ENCODE data around the gene BLNK. TPM values are rescaled to one million over a fixed set of nuclear protein-coding genes. Genes with fewer than 3 reads are reported as not detected.

Gene BLNK
- total and polyA plus RNA-seq, 4 donors: 4.1 to 18.7 (median 6.4) TPM

DNA sequence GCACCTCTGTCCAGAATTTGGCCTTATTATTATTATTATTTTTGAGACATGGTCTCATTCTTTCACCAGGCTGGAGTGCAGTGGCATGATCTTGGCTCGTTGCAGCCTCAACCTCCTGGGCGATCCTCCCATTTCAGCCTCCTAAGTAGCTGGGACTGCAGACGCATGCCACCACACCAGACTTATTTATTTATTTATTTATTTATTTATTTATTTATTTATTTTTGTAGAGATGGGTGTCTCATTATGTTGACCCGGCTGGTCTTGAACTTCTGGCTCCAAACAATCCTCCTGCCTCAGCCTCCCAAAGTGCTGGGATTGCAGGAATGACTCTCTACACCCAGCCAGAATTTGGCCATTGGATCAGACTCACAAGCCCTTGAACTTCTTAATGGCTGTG is 6.4 kb downstream of the BLNK start:
- no peaks in the 10 kb centered on the region for H3K36me3 ChIP-seq (ENCODE audit: control insufficient read depth in 4 of 4, insufficient read depth in 4 of 4, low read length in 4 of 4)
- H3K27ac ChIP-seq (ENCODE audit: low read depth in 1 of 2, low read length in 1 of 2): no peak overlapping the region
- TF ChIP-seq, protein P1, sequence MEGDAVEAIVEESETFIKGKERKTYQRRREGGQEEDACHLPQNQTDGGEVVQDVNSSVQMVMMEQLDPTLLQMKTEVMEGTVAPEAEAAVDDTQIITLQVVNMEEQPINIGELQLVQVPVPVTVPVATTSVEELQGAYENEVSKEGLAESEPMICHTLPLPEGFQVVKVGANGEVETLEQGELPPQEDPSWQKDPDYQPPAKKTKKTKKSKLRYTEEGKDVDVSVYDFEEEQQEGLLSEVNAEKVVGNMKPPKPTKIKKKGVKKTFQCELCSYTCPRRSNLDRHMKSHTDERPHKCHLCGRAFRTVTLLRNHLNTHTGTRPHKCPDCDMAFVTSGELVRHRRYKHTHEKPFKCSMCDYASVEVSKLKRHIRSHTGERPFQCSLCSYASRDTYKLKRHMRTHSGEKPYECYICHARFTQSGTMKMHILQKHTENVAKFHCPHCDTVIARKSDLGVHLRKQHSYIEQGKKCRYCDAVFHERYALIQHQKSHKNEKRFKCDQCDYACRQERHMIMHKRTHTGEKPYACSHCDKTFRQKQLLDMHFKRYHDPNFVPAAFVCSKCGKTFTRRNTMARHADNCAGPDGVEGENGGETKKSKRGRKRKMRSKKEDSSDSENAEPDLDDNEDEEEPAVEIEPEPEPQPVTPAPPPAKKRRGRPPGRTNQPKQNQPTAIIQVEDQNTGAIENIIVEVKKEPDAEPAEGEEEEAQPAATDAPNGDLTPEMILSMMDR (IDR thresholded peaks at IDR 0.05; ENCODE audit: control extremely low read depth, extremely low read depth): no peak
- peaks cover 0 to 3% (median 0%) of the 10 kb centered on the region in 4 donors for H3K9me3 ChIP-seq (ENCODE audit: control insufficient read depth in 4 of 4, insufficient read depth in 3 of 4, low read length in 3 of 4)
- 83 to 97% methylated on average over 4 of the region's 4 CpGs for WGBS, 2 donors
- peaks cover 0 to 7% (median 4%) of the 10 kb centered on the region in 5 donors for H3K4me1 ChIP-seq (ENCODE audit: control insufficient read depth in 5 of 5, insufficient read depth in 5 of 5, low read length in 5 of 5)
- DNase-seq (no peak), ATAC-seq (ENCODE audit: insufficient read depth, low FRiP score) (no peak)
- no peaks in the 10 kb centered on the region for H3K27me3 ChIP-seq (ENCODE audit: control insufficient read depth in 3 of 3, insufficient read depth in 3 of 3, low read length in 2 of 3)
- H3K9ac ChIP-seq (ENCODE audit: insufficient read depth in 1 of 2, low read length in 2 of 2): no peak overlapping the region
- no peak overlapping the region for H3K4me3 ChIP-seq

DNA sequence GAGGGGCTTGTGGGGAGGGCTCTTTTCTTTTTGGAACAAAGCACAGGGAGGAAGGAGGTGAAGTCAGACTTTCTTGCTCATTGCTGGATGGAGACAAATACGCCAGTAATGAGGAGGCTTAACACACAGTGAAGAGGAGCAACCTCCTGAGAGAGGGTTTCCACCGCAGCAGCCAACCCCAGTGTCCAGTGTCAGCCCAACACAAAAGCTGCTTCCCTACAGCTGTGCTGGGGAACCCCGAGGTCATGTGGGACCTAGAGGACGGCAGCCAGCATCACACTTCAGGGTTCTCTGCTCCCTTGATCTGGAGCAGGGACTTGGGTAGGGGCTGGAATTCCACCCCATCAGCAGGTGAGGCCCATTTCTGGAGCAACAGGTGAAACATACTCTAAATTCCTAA is 7.7 kb downstream of the BLNK start:
- Histone ChIP-seq H3K9me3 (ENCODE audit: control insufficient read depth in 4 of 4, insufficient read depth in 3 of 4, low read length in 3 of 4) (peaks cover 0 to 3% (median 0%) of the 10 kb centered on the region in 4 donors), H3K4me1 (ENCODE audit: control insufficient read depth in 5 of 5, insufficient read depth in 5 of 5, low read length in 5 of 5) (peaks cover 0 to 6% (median 6%) of the 10 kb centered on the region in 5 donors), H3K9ac (ENCODE audit: insufficient read depth in 1 of 2, low read length in 2 of 2) (no peak overlapping the region), H3K27ac (ENCODE audit: low read depth in 1 of 2, low read length in 1 of 2) (no peak overlapping the region), H3K4me3 (no peak overlapping the region), H3K27me3 (ENCODE audit: control insufficient read depth in 3 of 3, insufficient read depth in 3 of 3, low read length in 2 of 3) (no peaks in the 10 kb centered on the region), H3K36me3 (ENCODE audit: control insufficient read depth in 4 of 4, insufficient read depth in 4 of 4, low read length in 4 of 4) (no peaks in the 10 kb centered on the region)
- ATAC-seq (ENCODE audit: insufficient read depth, low FRiP score) (no peak), DNase-seq (no peak)
- TF ChIP-seq, protein P1 (IDR thresholded peaks at IDR 0.05; ENCODE audit: control extremely low read depth, extremely low read depth): no peak
- WGBS, 2 donors: 82 to 87% methylated on average over 4 of the region's 4 CpGs

DNA sequence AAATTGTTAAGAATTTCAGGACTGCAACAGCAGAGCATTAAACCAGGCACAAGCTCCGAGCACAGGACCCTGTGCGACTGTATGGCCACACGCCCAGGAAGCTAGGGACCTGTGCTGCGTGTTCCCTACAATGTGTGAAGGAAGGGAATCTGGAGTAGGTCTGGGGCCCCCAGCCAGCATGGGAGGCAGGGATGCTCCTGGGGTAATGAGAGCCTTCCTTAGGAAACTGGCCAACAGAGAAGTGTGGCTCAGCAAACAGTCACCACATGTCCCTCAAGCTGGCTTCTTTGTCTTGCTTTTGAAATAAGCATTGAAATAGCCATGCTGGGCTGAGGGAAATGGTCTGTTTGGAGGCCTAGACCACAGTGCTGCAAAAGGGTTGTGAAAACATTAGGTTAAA is 8.2 kb downstream of the BLNK start:
- ATAC-seq (ENCODE audit: insufficient read depth, low FRiP score): no peak
- DNase-seq: no peak
- H3K4me1 ChIP-seq (ENCODE audit: control insufficient read depth in 5 of 5, insufficient read depth in 5 of 5, low read length in 5 of 5): peaks cover 0 to 6% (median 6%) of the 10 kb centered on the region in 5 donors
- peaks cover 0 to 3% (median 0%) of the 10 kb centered on the region in 4 donors for H3K9me3 ChIP-seq (ENCODE audit: control insufficient read depth in 4 of 4, insufficient read depth in 3 of 4, low read length in 3 of 4)
- no peak overlapping the region for H3K27ac ChIP-seq (ENCODE audit: low read depth in 1 of 2, low read length in 1 of 2)
- H3K36me3 ChIP-seq (ENCODE audit: control insufficient read depth in 4 of 4, insufficient read depth in 4 of 4, low read length in 4 of 4): no peaks in the 10 kb centered on the region
- H3K27me3 ChIP-seq (ENCODE audit: control insufficient read depth in 3 of 3, insufficient read depth in 3 of 3, low read length in 2 of 3): no peaks in the 10 kb centered on the region
- WGBS, 2 donors: 89 to 92% methylated on average over 4 of the region's 4 CpGs
- H3K9ac ChIP-seq (ENCODE audit: insufficient read depth in 1 of 2, low read length in 2 of 2): no peak overlapping the region
- no peak overlapping the region for H3K4me3 ChIP-seq
- TF ChIP-seq, protein P1 (IDR thresholded peaks at IDR 0.05; ENCODE audit: control extremely low read depth, extremely low read depth): no peak

DNA sequence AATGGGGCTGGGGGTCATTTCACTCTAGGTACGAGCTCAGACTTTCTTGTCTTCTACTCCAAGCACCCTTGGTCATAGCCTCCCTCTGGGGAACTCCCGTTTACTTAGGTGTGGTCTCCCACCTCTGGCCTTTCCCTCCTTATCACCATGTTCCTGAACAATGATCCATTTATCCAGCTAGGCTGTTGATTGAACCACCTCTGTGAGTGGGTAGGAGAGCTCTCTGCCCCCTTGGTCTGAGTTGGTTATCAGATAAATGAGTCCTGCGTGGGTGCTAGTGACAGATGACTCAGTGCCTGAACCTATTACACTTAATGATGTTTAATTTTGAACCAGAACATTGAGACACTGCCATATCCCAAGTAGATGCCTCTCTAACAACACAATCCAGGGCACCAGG is 9.4 kb downstream of the BLNK start:
- H3K27ac ChIP-seq (ENCODE audit: low read depth in 1 of 2, low read length in 1 of 2): no peak overlapping the region
- no peak for DNase-seq
- no peaks in the 10 kb centered on the region for H3K36me3 ChIP-seq (ENCODE audit: control insufficient read depth in 4 of 4, insufficient read depth in 4 of 4, low read length in 4 of 4)
- H3K9me3 ChIP-seq (ENCODE audit: control insufficient read depth in 4 of 4, insufficient read depth in 3 of 4, low read length in 3 of 4): peaks cover 0 to 3% (median 0%) of the 10 kb centered on the region in 4 donors
- no peak overlapping the region for H3K9ac ChIP-seq (ENCODE audit: insufficient read depth in 1 of 2, low read length in 2 of 2)
- TF ChIP-seq, protein P1 (IDR thresholded peaks at IDR 0.05; ENCODE audit: control extremely low read depth, extremely low read depth): no peak
- H3K4me1 ChIP-seq (ENCODE audit: control insufficient read depth in 5 of 5, insufficient read depth in 5 of 5, low read length in 5 of 5): peaks cover 0 to 9% (median 6%) of the 10 kb centered on the region in 5 donors
- H3K4me3 ChIP-seq: no peak overlapping the region
- WGBS, 2 donors: 76 to 92% methylated on average over 3 of the region's 3 CpGs
- no peaks in the 10 kb centered on the region for H3K27me3 ChIP-seq (ENCODE audit: control insufficient read depth in 3 of 3, insufficient read depth in 3 of 3, low read length in 2 of 3)
- no peak for ATAC-seq (ENCODE audit: insufficient read depth, low FRiP score)

Data from lung (tissue), 12 donors.